Smooth muscle cell (in vitro differentiated cells): Measurements from ENCODE around the gene PKD1L1. TPM values are rescaled to one million over a fixed set of nuclear protein-coding genes. Genes with fewer than 3 reads are reported as not detected.

ENCODE experiments used
- DNase-seq: peaks from one replicate; lab custom pipeline; 2025; ENCODE audit not compliant: unreplicated experiment; lab: John Stamatoyannopoulos, UW
- H2AFZ ChIP-seq: fragments of 200-600 bp; sonication (generic); 2 replicates; pipeline ENCODE4 v1.6.0; 2016; ENCODE audit warnings: antibody characterized with exemption, low read depth, mild to moderate bottlenecking
- H3F3A ChIP-seq: fragments of 200-600 bp; sonication (generic); 2 replicates; pipeline ENCODE4 v1.6.0; 2017; ENCODE audit warnings: antibody characterized with exemption, low read depth
- H3K27ac ChIP-seq: fragments of 200-600 bp; sonication (generic); 2 replicates; pipeline ENCODE4 v1.5.1; 2016; ENCODE audit warnings: low read depth, mild to moderate bottlenecking
- H3K27me3 ChIP-seq: fragments of 200-600 bp; sonication (generic); 2 replicates; pipeline ENCODE4 v1.6.1; 2016; ENCODE audit warnings: low read depth, mild to moderate bottlenecking
- H3K36me3 ChIP-seq: fragments of 200-600 bp; sonication (generic); 2 replicates; pipeline ENCODE4 v1.5.1; 2016; ENCODE audit warnings: low read depth
- H3K4me1 ChIP-seq: fragments of 200-600 bp; sonication (generic); 2 replicates; pipeline ENCODE4 v1.5.1; 2016; ENCODE audit warnings: low read depth
- H3K4me2 ChIP-seq: fragments of 200-600 bp; sonication (generic); 2 replicates; pipeline ENCODE4 v1.6.0; 2016; ENCODE audit warnings: mild to moderate bottlenecking
- H3K4me3 ChIP-seq: fragments of 200-600 bp; sonication (generic); 2 replicates; pipeline ENCODE4 v1.5.1; 2016; ENCODE audit warnings: mild to moderate bottlenecking
- H3K79me2 ChIP-seq: fragments of 200-600 bp; sonication (generic); 2 replicates; pipeline ENCODE4 v1.6.0; 2016; ENCODE audit warnings: low read depth, mild to moderate bottlenecking
- H3K9ac ChIP-seq: fragments of 200-600 bp; sonication (generic); 2 replicates; pipeline ENCODE4 v1.6.0; 2016; ENCODE audit warnings: low read depth
- H3K9me3 ChIP-seq: fragments of 200-600 bp; sonication (generic); replicated peaks from 2 replicates; pipeline ENCODE4 v1.5.1; 2016; ENCODE audit warnings: low read depth
- H4K20me1 ChIP-seq: fragments of 200-600 bp; sonication (generic); 2 replicates; pipeline ENCODE4 v1.6.0; 2016; ENCODE audit warnings: low read depth
- WGBS: methylation state at CpG from one replicate; pipeline ENCODE4 v1.1.7; 2016; ENCODE audit warnings: low lambda C conversion rate; 5-methylcytosine and 5-hydroxymethylcytosine counted together
- polyA plus RNA-seq: library from polyadenylated mRNA; unstranded; fragments of >200 nt; fragmentation: Nextera tagmentation; extraction: Ambion mirVana; gene quantifications from 2 replicates; pipeline ENCODE4 v1.2.1, GENCODE V29; 2016
- total RNA-seq: library from RNA; depleted of rRNA; stranded (reverse); fragments of >200 nt; gene quantifications from 2 replicates; pipeline ENCODE4 v1.2.3, GENCODE V29; 2014
- TF ChIP-seq, protein P1 (sequence below): fragments of 200-600 bp; sonication (generic); IDR thresholded peaks from 2 replicates; pipeline ENCODE4 v1.5.1; 2017; ENCODE audit warnings: borderline replicate concordance, mild to moderate bottlenecking, antibody characterized with exemption; ENCODE audit not compliant: insufficient read depth, poor library complexity, severe bottlenecking

Gene PKD1L1
- total and polyA plus RNA-seq, 2 experiments from 2014 or later = 0.04 to 0.06 TPM

- DNase-seq = no peak
- Histone ChIP-seq H3K4me3 (no peak overlapping the region), H3K27ac (no peak overlapping the region), H3K27me3 (no peaks in the 10 kb centered on the region), H3F3A (peaks cover 7% of the 10 kb centered on the region), H3K79me2 (no peaks in the 10 kb centered on the region), H3K9ac (no peak overlapping the region), H4K20me1 (no peaks in the 10 kb centered on the region), H2AFZ (no peak overlapping the region), H3K4me2 (no peak overlapping the region), H3K36me3 (no peaks in the 10 kb centered on the region), H3K4me1 (no peaks in the 10 kb centered on the region), H3K9me3 (no peaks in the 10 kb centered on the region)
- WGBS = 71% methylated on average over 3 of the region's 3 CpGs
- TF ChIP-seq, protein P1, sequence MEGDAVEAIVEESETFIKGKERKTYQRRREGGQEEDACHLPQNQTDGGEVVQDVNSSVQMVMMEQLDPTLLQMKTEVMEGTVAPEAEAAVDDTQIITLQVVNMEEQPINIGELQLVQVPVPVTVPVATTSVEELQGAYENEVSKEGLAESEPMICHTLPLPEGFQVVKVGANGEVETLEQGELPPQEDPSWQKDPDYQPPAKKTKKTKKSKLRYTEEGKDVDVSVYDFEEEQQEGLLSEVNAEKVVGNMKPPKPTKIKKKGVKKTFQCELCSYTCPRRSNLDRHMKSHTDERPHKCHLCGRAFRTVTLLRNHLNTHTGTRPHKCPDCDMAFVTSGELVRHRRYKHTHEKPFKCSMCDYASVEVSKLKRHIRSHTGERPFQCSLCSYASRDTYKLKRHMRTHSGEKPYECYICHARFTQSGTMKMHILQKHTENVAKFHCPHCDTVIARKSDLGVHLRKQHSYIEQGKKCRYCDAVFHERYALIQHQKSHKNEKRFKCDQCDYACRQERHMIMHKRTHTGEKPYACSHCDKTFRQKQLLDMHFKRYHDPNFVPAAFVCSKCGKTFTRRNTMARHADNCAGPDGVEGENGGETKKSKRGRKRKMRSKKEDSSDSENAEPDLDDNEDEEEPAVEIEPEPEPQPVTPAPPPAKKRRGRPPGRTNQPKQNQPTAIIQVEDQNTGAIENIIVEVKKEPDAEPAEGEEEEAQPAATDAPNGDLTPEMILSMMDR = no peak
Observed at GRCh38 chr7:47817917-47818316, 130.3 kb downstream of the PKD1L1 start.

- DNase-seq = no peak
- no peaks in the 10 kb centered on the region for H3K4me1 ChIP-seq
- no peak overlapping the region for H3K27ac ChIP-seq
Observed at GRCh38 chr7:47816647-47817046, 131.6 kb downstream of the PKD1L1 start.

GRCh38 chr7:47815867-47816266, 132.4 kb downstream of the PKD1L1 start:
- WGBS = 95% methylated on average over 9 of the region's 9 CpGs
- Histone ChIP-seq H3F3A (peaks cover 7% of the 10 kb centered on the region), H3K9ac (no peak overlapping the region), H3K4me2 (no peak overlapping the region), H3K27ac (no peak overlapping the region), H3K79me2 (no peaks in the 10 kb centered on the region), H3K36me3 (no peaks in the 10 kb centered on the region), H4K20me1 (no peaks in the 10 kb centered on the region), H3K9me3 (no peaks in the 10 kb centered on the region), H3K4me3 (no peak overlapping the region), H2AFZ (no peak overlapping the region), H3K4me1 (no peaks in the 10 kb centered on the region), H3K27me3 (no peaks in the 10 kb centered on the region)
- TF ChIP-seq, protein P1 = no peak
- no peak for DNase-seq

More at GRCh38 chr7:47816647-47817046, 131.6 kb downstream of the PKD1L1 start:
- Histone ChIP-seq H3K4me3 (no peak overlapping the region), H3K4me2 (no peak overlapping the region), H3K27me3 (no peaks in the 10 kb centered on the region), H2AFZ (no peak overlapping the region), H3F3A (peaks cover 7% of the 10 kb centered on the region), H3K36me3 (no peaks in the 10 kb centered on the region), H3K9ac (no peak overlapping the region), H3K79me2 (no peaks in the 10 kb centered on the region), H3K9me3 (no peaks in the 10 kb centered on the region), H4K20me1 (no peaks in the 10 kb centered on the region)
- WGBS = 58% methylated on average over 4 of the region's 4 CpGs
- TF ChIP-seq, protein P1 = no peak

- Histone ChIP-seq H3K27me3 (no peaks in the 10 kb centered on the region), H3K9me3 (no peaks in the 10 kb centered on the region), H3K4me1 (no peaks in the 10 kb centered on the region), H3K79me2 (no peaks in the 10 kb centered on the region), H3K27ac (no peak overlapping the region), H3K4me2 (no peak overlapping the region), H2AFZ (no peak overlapping the region), H4K20me1 (no peaks in the 10 kb centered on the region), H3F3A (peaks cover 7% of the 10 kb centered on the region), H3K4me3 (no peak overlapping the region), H3K36me3 (no peaks in the 10 kb centered on the region), H3K9ac (no peak overlapping the region)
- TF ChIP-seq, protein P1 = no peak
- no peak for DNase-seq
- WGBS = 78% methylated on average over 11 of the region's 11 CpGs
Observed at GRCh38 chr7:47814905-47815613, 133.2 kb downstream of the PKD1L1 start.
